K562 (cell line): Measurements from ENCODE around the gene LRCOL1. TPM values are rescaled to one million over a fixed set of nuclear protein-coding genes. Genes with fewer than 3 reads are reported as not detected.

ENCODE experiments used
- ATAC-seq: fragments of 200-7000 bp; cut with Tn5 transposase; 3 replicates; pipeline ENCODE4 v1.9.1; 2020; ENCODE audit warnings: moderate library complexity
- BruUV-seq: library from RNA; stranded (reverse); fragments of 400-500 nt; replicated peaks from 2 replicates; lab custom pipeline; 2021; lab: Mats Ljungman, UMichigan
- CTCF ChIA-PET: fragments of 300-600 bp; formaldehyde crosslinking; extraction: SDS; loops from one replicate; lab custom pipeline; 2021; ENCODE audit warnings: low intra/inter-chr PET ratio; lab: Yijun Ruan, JAX
- POLR2A ChIA-PET: fragments of 300-600, 350-650 bp; sonication (Branson Sonifier 250); formaldehyde crosslinking; extraction: SDS; loops from one replicate; lab custom pipeline; 2021; ENCODE audit warnings: antibody characterized with exemption, inconsistent platforms; lab: Yijun Ruan, JAX
- DNase-seq, 4 experiments: peaks; one replicate each; pipeline versions ENCODE4 v3.0.0 to v3.0.0-alpha.2; 2011 to 2018; ENCODE audit warnings: low spot score in 3 of 4, mixed read lengths in 3 of 4; ENCODE audit errors: extremely low read depth in 1 of 4
- FAIRE-seq: peaks from 2 replicates; lab custom pipeline; 2011; peaks lifted over from hg19 to GRCh38; lab: Jason Lieb, UNC
- H2AFZ ChIP-seq: 2 replicates; pipeline ENCODE4 v1.6.0; 2011; ENCODE audit warnings: low read depth, low read length, control low read depth, inconsistent platforms
- H3K27ac ChIP-seq: fragments of 200-600 bp; 3 replicates; pipeline ENCODE4 v1.8.0; 2011; ENCODE audit warnings: low read depth, mild to moderate bottlenecking, control low read depth, inconsistent platforms, low read length, moderate library complexity, mixed read lengths; ENCODE audit errors: extremely low read depth
- H3K27me3 ChIP-seq, 2 experiments: fragments of 300-600 bp in 1 of 2; 2 replicates in 1 of 2; 3 replicates in 1 of 2; pipeline versions ENCODE4 v1.6.0 to v1.8.0; 2011; ENCODE audit warnings: inconsistent platforms in 2 of 2, low read length in 2 of 2, mild to moderate bottlenecking in 1 of 2, mixed read lengths in 1 of 2, moderate library complexity in 1 of 2; ENCODE audit not compliant: control insufficient read depth in 2 of 2, insufficient read depth in 2 of 2
- H3K36me3 ChIP-seq: fragments of 300-600 bp; 3 replicates; pipeline ENCODE4 v1.8.0; 2011; ENCODE audit warnings: mild to moderate bottlenecking, low read length, inconsistent platforms; ENCODE audit not compliant: control insufficient read depth, insufficient read depth
- H3K4me1 ChIP-seq, 2 experiments: fragments of 200-600 bp in 1 of 2; replicated peaks in 1 of 2; 2 replicates in 1 of 2; 3 replicates in 1 of 2; pipeline versions ENCODE4 v1.5.1 to v1.8.0; 2011; ENCODE audit warnings: inconsistent platforms in 2 of 2, low read length in 2 of 2, mild to moderate bottlenecking in 1 of 2, mixed read lengths in 1 of 2, moderate library complexity in 1 of 2; ENCODE audit not compliant: control insufficient read depth in 2 of 2, insufficient read depth in 2 of 2
- H3K4me2 ChIP-seq: 2 replicates; pipeline ENCODE4 v1.6.1; 2011; ENCODE audit warnings: low read length, control low read depth, inconsistent platforms, mixed read lengths; ENCODE audit not compliant: insufficient read depth
- H3K4me3 ChIP-seq: fragments of 200-600 bp; sonication (generic), shearing (Covaris generic); 2 replicates; pipeline ENCODE4 v1.5.1; 2016; ENCODE audit warnings: control low read depth, inconsistent platforms
- H3K79me2 ChIP-seq: fragments of 200-600 bp; 3 replicates; pipeline ENCODE4 v1.8.0; 2011; ENCODE audit warnings: low read length, inconsistent platforms; ENCODE audit not compliant: control insufficient read depth, insufficient read depth
- H3K9ac ChIP-seq, 2 experiments: 2 replicates each; pipeline versions ENCODE4 v1.6.0 to v1.6.1; 2011; ENCODE audit warnings: low read depth in 2 of 2, low read length in 2 of 2, control low read depth in 1 of 2, inconsistent platforms in 1 of 2, mild to moderate bottlenecking in 1 of 2, mixed read lengths in 1 of 2; ENCODE audit not compliant: insufficient read depth in 1 of 2
- H3K9me1 ChIP-seq: one replicate; pipeline ENCODE4 v1.6.0; 2011; ENCODE audit warnings: inconsistent platforms, mild to moderate bottlenecking, low read length, moderate library complexity; ENCODE audit not compliant: control insufficient read depth, insufficient read depth
- H3K9me3 ChIP-seq: replicated peaks from 2 replicates; pipeline ENCODE4 v1.5.1; 2011; ENCODE audit warnings: low read depth, low read length, inconsistent platforms; ENCODE audit not compliant: control insufficient read depth, insufficient read depth
- H4K20me1 ChIP-seq: replicated peaks from 2 replicates; pipeline ENCODE4 v1.6.1; 2011; ENCODE audit warnings: low read length, inconsistent platforms, mixed read lengths; ENCODE audit not compliant: control insufficient read depth, insufficient read depth
- ATF1 ChIP-seq, 2 experiments: fragments of 450-650 bp in 1 of 2; IDR thresholded peaks; 2 replicates each; pipeline ENCODE4 v1.6.1; 2016; ENCODE audit warnings: missing compliant biosample characterization in 1 of 2, missing genetic modification characterization in 1 of 2
- BCL6 ChIP-seq: fragments of 250-450 bp; sonication (Bioruptor Pico); IDR thresholded peaks from 2 replicates; pipeline ENCODE4 v1.4.0; 2020
- KDM2B ChIP-seq: fragments of 250-450 bp; sonication (Bioruptor Pico); IDR thresholded peaks from 2 replicates; pipeline ENCODE4 v1.8.0; 2021; ENCODE audit warnings: mild to moderate bottlenecking, moderate library complexity
- PCBP1 ChIP-seq: fragments of 200-400 bp; formaldehyde crosslinking; IDR thresholded peaks from 2 replicates; pipeline ENCODE4 v1.6.1; 2018; ENCODE audit warnings: mild to moderate bottlenecking, low read depth, low read length; ENCODE audit not compliant: poor library complexity, severe bottlenecking
- PHF20 ChIP-seq: fragments of 450-650 bp; IDR thresholded peaks from 2 replicates; pipeline ENCODE4 v1.6.1; 2018; ENCODE audit not compliant: partially characterized antibody
- PYGO2 ChIP-seq: fragments of 450-650 bp; IDR thresholded peaks from 2 replicates; pipeline ENCODE4 v1.6.1; 2016; ENCODE audit warnings: mild to moderate bottlenecking, missing genetic modification characterization, moderate library complexity, missing compliant biosample characterization
- RFX1 ChIP-seq: fragments of 450-650 bp; IDR thresholded peaks from 2 replicates; pipeline ENCODE4 v1.6.1; 2016; ENCODE audit warnings: mild to moderate bottlenecking, moderate library complexity
- TBL1XR1 ChIP-seq, 2 experiments: IDR thresholded peaks; 2 replicates each; pipeline ENCODE4 v1.6.1; 2012; ENCODE audit warnings: improper control_type of control experiment in 2 of 2, low read length in 2 of 2, mild to moderate bottlenecking in 1 of 2
- TCF7 ChIP-seq: sonication (generic); IDR thresholded peaks from 2 replicates; pipeline ENCODE4 v1.6.1; 2016; ENCODE audit warnings: antibody characterized with exemption, borderline replicate concordance
- WGBS: fragments of 100-300 bp; shearing (Covaris generic); methylation state at CpG from one replicate; pipeline ENCODE4 v1.1.6; 2016; ENCODE audit warnings: low coverage, mixed read lengths; ENCODE audit not compliant: insufficient coverage; ENCODE audit errors: missing lambda C conversion rate; 5-methylcytosine and 5-hydroxymethylcytosine counted together
- in situ Hi-C: fragments of 300-500 bp; cut with MboI; formaldehyde crosslinking; loops from 4 replicates; pipeline ENCODE4 v1.15.0; 2018; ENCODE audit warnings: inconsistent platforms, mixed read lengths
- intact Hi-C: fragments of 100-400 bp; cut with micrococcal nuclease; formaldehyde crosslinking; loops from 2 replicates; pipeline ENCODE4 v1.14.2; 2022
- polyA plus RNA-seq, 8 experiments: library from polyadenylated mRNA; depleted of rRNA in 4 of 8; stranded (reverse) in 5 of 8; unstranded in 3 of 8; fragments of >200 nt; fragmentation: Nextera tagmentation in 2 of 8; fragmentation: Illumina TruSeq in 1 of 8; extraction: Ambion mirVana in 2 of 8; extraction: Trizol in 1 of 8; gene quantifications; 2 replicates each; pipeline versions ENCODE4 v1.2.1 to v1.2.3, GENCODE V29; 2011 to 2014; ENCODE audit warnings: inconsistent platforms in 1 of 8, missing spikeins in 1 of 8
- total RNA-seq, 7 experiments: library from RNA; depleted of rRNA in 6 of 7; stranded (reverse); fragments of >200 nt in 6 of 7; fragmentation: Illumina TruSeq in 2 of 7; extraction: Trizol in 2 of 7; gene quantifications; 2 replicates each; pipeline versions ENCODE4 v1.2.1 to v1.2.3, GENCODE V29; 2011 to 2021; ENCODE audit warnings: low replicate concordance in 1 of 7
- TF ChIP-seq, protein P1 (sequence below), 3 experiments: fragments of 200-800 bp in 1 of 3; sonication (Bioruptor generic) in 1 of 3; sonication (generic) in 1 of 3; formaldehyde crosslinking in 1 of 3; IDR thresholded peaks; 2 replicates each; pipeline versions ENCODE4 v1.6.1 to v1.8.0; 2016 to 2022; ENCODE audit warnings: mild to moderate bottlenecking in 2 of 3, missing compliant biosample characterization in 2 of 3, missing genetic modification characterization in 2 of 3, missing genetic modification reagents in 1 of 3
- TF ChIP-seq, protein P2 (sequence below): fragments of 250-450 bp; sonication (Bioruptor Pico); IDR thresholded peaks from 2 replicates; pipeline ENCODE4 v1.5.0; 2021
- TF ChIP-seq, protein P3 (sequence below): fragments of 450-650 bp; IDR thresholded peaks from 2 replicates; pipeline ENCODE4 v1.6.1; 2017; ENCODE audit warnings: mild to moderate bottlenecking, moderate library complexity

LRCOL1 gene
- total and polyA plus RNA-seq, 9 of the 15 experiments (the other 6 are each of a cell fraction or from before 2014, with no cell fraction given) = not detected

DNA sequence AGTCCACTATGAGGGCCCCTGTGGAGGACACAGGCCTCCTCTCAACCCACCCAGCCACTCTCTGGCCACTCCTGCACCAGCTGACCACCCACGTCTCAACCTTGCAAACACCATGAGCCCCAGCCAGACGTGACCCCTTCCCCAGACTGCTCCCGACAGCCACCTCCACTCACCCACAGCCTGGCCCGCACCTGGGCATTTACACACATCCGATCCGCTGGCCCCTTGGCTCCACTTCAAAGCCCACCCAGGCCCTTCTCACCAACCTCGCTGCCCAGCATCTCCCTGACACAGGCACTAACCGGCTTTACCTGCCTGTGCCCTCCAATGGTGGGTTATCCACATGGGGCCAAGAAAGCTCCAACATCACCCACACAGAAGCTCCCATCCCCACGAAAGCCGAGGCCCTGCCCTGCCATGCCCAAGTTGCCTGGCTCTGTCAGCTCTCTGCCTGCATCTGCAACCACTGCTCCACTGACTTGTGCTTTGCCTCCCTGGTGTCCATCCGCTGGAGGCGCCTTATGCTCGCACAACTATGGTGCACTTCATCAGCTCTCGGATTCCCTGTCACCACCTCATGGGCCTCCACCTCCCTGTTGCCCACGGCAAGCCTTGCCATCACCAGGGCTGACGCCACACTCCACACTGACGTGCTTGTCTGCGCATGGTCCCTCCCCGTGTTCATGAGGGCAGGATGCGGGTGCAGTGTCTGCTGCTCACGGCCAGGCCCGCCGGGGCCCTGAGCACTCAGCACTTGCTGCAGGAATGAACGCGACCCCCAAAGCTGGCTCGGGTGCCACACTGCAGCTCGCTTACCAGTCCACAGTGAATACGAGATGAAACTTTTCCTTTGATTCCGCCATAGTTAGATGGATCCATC, 24.9 kb upstream of the LRCOL1 start:
- peaks cover 3% of the 10 kb centered on the region for H3K9me1 ChIP-seq
- WGBS = 92% methylated on average over 19 of the region's 29 CpGs
- intact Hi-C loops = no loop called here
- no TSS peak for BruUV-seq
- H3K4me1 ChIP-seq = 0 out of 5 replicates have a peak, but pooled peaks cover 0 to 3% of the 10 kb centered on the region in 2 experiments
- peaks cover 98% of the 10 kb centered on the region for H3K36me3 ChIP-seq
- H3K4me3 ChIP-seq = no peak overlapping the region
- no peak overlapping the region for H3K9ac ChIP-seq
- no peak overlapping the region for H3K4me2 ChIP-seq
- no peak overlapping the region for H2AFZ ChIP-seq
- H4K20me1 ChIP-seq = peaks cover 6% of the 10 kb centered on the region; the same call in 1 of the 2 replicates
- no peak overlapping the region for H3K27ac ChIP-seq
- no peak for DNase-seq
- ATAC-seq = no peak
- ChIA-PET CTCF (no interaction called here), POLR2A (interaction anchor here (0.6 to 1.0 kb wide), 2 partner anchors 10 to 118 kb away, joined by 3 read pairs; no protein-coding TSS in a partner anchor)
- no peak for FAIRE-seq
- no peaks in the 10 kb centered on the region for H3K27me3 ChIP-seq
- no peaks in the 10 kb centered on the region for H3K9me3 ChIP-seq
- H3K79me2 ChIP-seq = no peaks in the 10 kb centered on the region; the same call in 2 of the 3 replicates
- in situ Hi-C loops = no loop called here
- no peak for TF ChIP-seq ATF1 (CRISPR knock-in tag; IDR thresholded peaks at IDR 0.05)
- no peak for TF ChIP-seq ATF1 (tag; IDR thresholded peaks at IDR 0.05)
- no peak for TF ChIP-seq PHF20
- TF ChIP-seq KDM2B (CRISPR knock-in tag) = no peak
- TF ChIP-seq RFX1 = no peak
- no peak for TF ChIP-seq BCL6 (CRISPR knock-in tag)
- TF ChIP-seq, protein P1, sequence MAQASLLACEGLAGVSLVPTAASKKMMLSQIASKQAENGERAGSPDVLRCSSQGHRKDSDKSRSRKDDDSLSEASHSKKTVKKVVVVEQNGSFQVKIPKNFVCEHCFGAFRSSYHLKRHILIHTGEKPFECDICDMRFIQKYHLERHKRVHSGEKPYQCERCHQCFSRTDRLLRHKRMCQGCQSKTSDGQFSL (CRISPR knock-in tag; IDR thresholded peaks at IDR 0.05) = no peak
- TF ChIP-seq, protein P1 (tag; IDR thresholded peaks at IDR 0.05) = no peak
- TF ChIP-seq TCF7 = no peak
- no peak for TF ChIP-seq TBL1XR1 (IDR thresholded peaks at IDR 0.05; ENCODE audit: low read length in 2 of 2)
- TF ChIP-seq PCBP1 = no peak
- TF ChIP-seq, protein P2, sequence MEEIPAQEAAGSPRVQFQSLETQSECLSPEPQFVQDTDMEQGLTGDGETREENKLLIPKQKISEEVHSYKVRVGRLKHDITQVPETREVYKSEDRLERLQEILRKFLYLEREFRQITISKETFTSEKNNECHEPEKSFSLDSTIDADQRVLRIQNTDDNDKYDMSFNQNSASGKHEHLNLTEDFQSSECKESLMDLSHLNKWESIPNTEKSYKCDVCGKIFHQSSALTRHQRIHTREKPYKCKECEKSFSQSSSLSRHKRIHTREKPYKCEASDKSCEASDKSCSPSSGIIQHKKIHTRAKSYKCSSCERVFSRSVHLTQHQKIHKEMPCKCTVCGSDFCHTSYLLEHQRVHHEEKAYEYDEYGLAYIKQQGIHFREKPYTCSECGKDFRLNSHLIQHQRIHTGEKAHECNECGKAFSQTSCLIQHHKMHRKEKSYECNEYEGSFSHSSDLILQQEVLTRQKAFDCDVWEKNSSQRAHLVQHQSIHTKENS = no peak
- no peak for TF ChIP-seq PYGO2 (tag)
- TF ChIP-seq, protein P3, sequence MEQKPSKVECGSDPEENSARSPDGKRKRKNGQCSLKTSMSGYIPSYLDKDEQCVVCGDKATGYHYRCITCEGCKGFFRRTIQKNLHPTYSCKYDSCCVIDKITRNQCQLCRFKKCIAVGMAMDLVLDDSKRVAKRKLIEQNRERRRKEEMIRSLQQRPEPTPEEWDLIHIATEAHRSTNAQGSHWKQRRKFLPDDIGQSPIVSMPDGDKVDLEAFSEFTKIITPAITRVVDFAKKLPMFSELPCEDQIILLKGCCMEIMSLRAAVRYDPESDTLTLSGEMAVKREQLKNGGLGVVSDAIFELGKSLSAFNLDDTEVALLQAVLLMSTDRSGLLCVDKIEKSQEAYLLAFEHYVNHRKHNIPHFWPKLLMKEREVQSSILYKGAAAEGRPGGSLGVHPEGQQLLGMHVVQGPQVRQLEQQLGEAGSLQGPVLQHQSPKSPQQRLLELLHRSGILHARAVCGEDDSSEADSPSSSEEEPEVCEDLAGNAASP = no peak
